HepG2 (cell line): ENCODE measurements around the gene LILRB5. TPM values are rescaled to one million over a fixed set of nuclear protein-coding genes. Genes with fewer than 3 reads are reported as not detected.

ENCODE experiments used
- ATAC-seq: fragments of 200-7000 bp; cut with Tn5 transposase; 3 replicates; pipeline ENCODE4 v1.9.1; 2020; ENCODE audit warnings: mild to moderate bottlenecking, moderate library complexity
- BruUV-seq: library from RNA; stranded (reverse); fragments of 400-500 nt; replicated peaks from 2 replicates; lab custom pipeline; 2021; lab: Mats Ljungman, UMichigan
- CTCF ChIA-PET: fragments of 300-600 bp; formaldehyde crosslinking; extraction: SDS; loops from one replicate; lab custom pipeline; 2021; ENCODE audit warnings: low total read pairs, inconsistent platforms, low intra/inter-chr PET ratio; lab: Yijun Ruan, JAX
- POLR2A ChIA-PET: fragments of 350-600 bp; sonication (Branson Sonifier 250); formaldehyde crosslinking; loops from one replicate; lab custom pipeline; 2020; ENCODE audit warnings: antibody characterized with exemption, inconsistent platforms; lab: Yijun Ruan, JAX
- DNase-seq: peaks from one replicate; pipeline ENCODE4 v3.0.0-alpha.2; 2015; ENCODE audit warnings: low spot score
- FAIRE-seq: peaks from 3 replicates; lab custom pipeline; 2011; peaks lifted over from hg19 to GRCh38; lab: Jason Lieb, UNC
- H2AFZ ChIP-seq: one replicate; pipeline ENCODE4 v1.6.1; 2011; ENCODE audit warnings: low read length, inconsistent platforms
- H3K27ac ChIP-seq: fragments of 300-600 bp; 3 replicates; pipeline ENCODE4 v1.8.0; 2011; ENCODE audit warnings: mixed run types, mild to moderate bottlenecking, mixed read lengths, low read length, inconsistent platforms; ENCODE audit not compliant: insufficient read depth; ENCODE audit errors: extremely low read length
- H3K27me3 ChIP-seq, 2 experiments: fragments of 200-600 bp in 1 of 2; 2 replicates in 1 of 2; 3 replicates in 1 of 2; pipeline versions ENCODE4 v1.6.0 to v1.8.0; 2011; ENCODE audit warnings: low read length in 2 of 2, mild to moderate bottlenecking in 2 of 2, moderate library complexity in 2 of 2, inconsistent platforms in 1 of 2; ENCODE audit not compliant: insufficient read depth in 2 of 2, control insufficient read depth in 1 of 2
- H3K36me3 ChIP-seq, 2 experiments: fragments of 200-600 bp in 1 of 2; replicated peaks in 1 of 2; 2 replicates in 1 of 2; 3 replicates in 1 of 2; pipeline versions ENCODE4 v1.5.1 to v1.8.0; 2011; ENCODE audit warnings: low read length in 2 of 2, inconsistent platforms in 1 of 2; ENCODE audit not compliant: insufficient read depth in 2 of 2, control insufficient read depth in 1 of 2
- H3K4me1 ChIP-seq: 2 replicates; pipeline ENCODE4 v1.5.1; 2012; ENCODE audit warnings: low read length, inconsistent platforms; ENCODE audit not compliant: insufficient read depth
- H3K4me2 ChIP-seq: 2 replicates; pipeline ENCODE4 v1.6.0; 2011; ENCODE audit warnings: low read depth, low read length, inconsistent platforms
- H3K4me3 ChIP-seq, 3 experiments: fragments of 200-600 bp in 1 of 3; sonication (generic), shearing (Covaris generic) in 1 of 3; replicated peaks in 1 of 3; 2 replicates each; pipeline ENCODE4 v1.5.1; 2011 to 2016; ENCODE audit warnings: low read length in 3 of 3, inconsistent platforms in 2 of 3, low read depth in 2 of 3, mild to moderate bottlenecking in 2 of 3, control low read depth in 1 of 3, mixed read lengths in 1 of 3; ENCODE audit not compliant: insufficient read depth in 1 of 3
- H3K79me2 ChIP-seq: one replicate; pipeline ENCODE4 v1.6.1; 2011; ENCODE audit warnings: low read length, inconsistent platforms; ENCODE audit not compliant: insufficient read depth
- H3K9ac ChIP-seq: 2 replicates; pipeline ENCODE4 v1.6.0; 2011; ENCODE audit warnings: mild to moderate bottlenecking, low read depth, low read length, inconsistent platforms; ENCODE audit not compliant: insufficient read depth
- H3K9me3 ChIP-seq: 2 replicates; pipeline ENCODE4 v1.5.1; 2012; ENCODE audit warnings: mild to moderate bottlenecking, low read length
- H4K20me1 ChIP-seq: 2 replicates; pipeline ENCODE4 v1.6.0; 2011; ENCODE audit warnings: inconsistent platforms, mild to moderate bottlenecking, low read length, moderate library complexity; ENCODE audit not compliant: insufficient read depth
- GMEB1 ChIP-seq: sonication (generic); formaldehyde crosslinking; IDR thresholded peaks from 2 replicates; pipeline ENCODE4 v1.5.1; 2020; ENCODE audit warnings: missing genetic modification reagents, mild to moderate bottlenecking, borderline replicate concordance
- MAFG ChIP-seq: sonication (generic); formaldehyde crosslinking; IDR thresholded peaks from 2 replicates; pipeline ENCODE4 v1.5.1; 2020; ENCODE audit warnings: mild to moderate bottlenecking, missing genetic modification reagents
- TIGD3 ChIP-seq: sonication (generic); formaldehyde crosslinking; IDR thresholded peaks from 2 replicates; pipeline ENCODE4 v1.5.1; 2020; ENCODE audit warnings: mild to moderate bottlenecking, missing genetic modification reagents, borderline replicate concordance
- ZFP36 ChIP-seq: fragments of 150-350 bp; IDR thresholded peaks from 2 replicates; pipeline ENCODE4 v1.6.1; 2018; ENCODE audit warnings: borderline replicate concordance, low read length, low read depth; ENCODE audit not compliant: partially characterized antibody
- ZMYM3 ChIP-seq: sonication (generic); formaldehyde crosslinking; IDR thresholded peaks from 2 replicates; pipeline ENCODE4 v1.5.1; 2020; ENCODE audit warnings: mild to moderate bottlenecking, missing genetic modification reagents
- ZNF207 ChIP-seq: fragments of 450-650 bp; IDR thresholded peaks from 2 replicates; pipeline ENCODE4 v1.6.1; 2016; ENCODE audit warnings: antibody characterized with exemption, borderline replicate concordance
- ZNF484 ChIP-seq: sonication (generic); formaldehyde crosslinking; IDR thresholded peaks from 2 replicates; pipeline ENCODE4 v1.5.1; 2020; ENCODE audit warnings: mild to moderate bottlenecking, low read depth, missing genetic modification reagents, borderline replicate concordance
- ZNF709 ChIP-seq: sonication (generic); formaldehyde crosslinking; IDR thresholded peaks from 2 replicates; pipeline ENCODE4 v1.5.0; 2020; ENCODE audit warnings: mild to moderate bottlenecking, missing genetic modification reagents
- ZNF775 ChIP-seq: sonication (generic); formaldehyde crosslinking; IDR thresholded peaks from 2 replicates; pipeline ENCODE4 v1.4.0; 2020; ENCODE audit warnings: missing genetic modification reagents, mild to moderate bottlenecking, moderate library complexity, borderline replicate concordance
- WGBS: methylation state at CpG from one replicate; pipeline ENCODE4 v1.1.6; 2017; ENCODE audit warnings: low lambda C conversion rate; 5-methylcytosine and 5-hydroxymethylcytosine counted together
- in situ Hi-C: cut with HindIII; loops from 2 replicates; pipeline ENCODE4 v1.10.0; 2017; ENCODE audit warnings: low pct_unique_long_range_greater_than_20kb; ENCODE audit not compliant: extremely low pct_ligation_motif_present
- intact Hi-C: fragments of 100-400 bp; cut with micrococcal nuclease; formaldehyde crosslinking; loops from one replicate; pipeline ENCODE4 v1.10.0; 2022; ENCODE audit not compliant: unreplicated experiment
- polyA plus RNA-seq, 8 experiments: library from polyadenylated mRNA; depleted of rRNA in 3 of 8; stranded (reverse) in 7 of 8; unstranded in 1 of 8; fragments of >200 nt; fragmentation: Illumina TruSeq in 4 of 8; extraction: Trizol in 4 of 8; gene quantifications; 2 replicates each; pipeline versions ENCODE4 v1.2.1 to v1.2.3, GENCODE V29; 2011 to 2016; ENCODE audit warnings: low read depth in 4 of 8, missing spikeins in 1 of 8, mixed read lengths in 1 of 8; ENCODE audit not compliant: insufficient read depth in 1 of 8
- total RNA-seq, 5 experiments: library from RNA; depleted of rRNA; stranded (reverse); fragments of >200 nt; fragmentation: Illumina TruSeq; extraction: Trizol; gene quantifications; 2 replicates each; pipeline ENCODE4 v1.2.3, GENCODE V29; 2016; ENCODE audit warnings: low read depth in 1 of 5
- TF ChIP-seq, protein P1 (sequence below): sonication (generic); formaldehyde crosslinking; IDR thresholded peaks from one replicate; pipeline ENCODE4 v1.5.1; 2020; ENCODE audit warnings: mild to moderate bottlenecking, missing genetic modification reagents; ENCODE audit errors: not compliant biosample characterization
- TF ChIP-seq, protein P2 (sequence below): IDR thresholded peaks from 2 replicates; pipeline ENCODE4 v1.6.1; 2016; ENCODE audit warnings: low read depth, control low read depth

The LILRB5 gene
- total and polyA plus RNA-seq, 2 of the 13 experiments (the other 11 are each of a cell fraction or from before 2014, with no cell fraction given) = not detected

GRCh38 chr19:54252243-54252642 is 4.8 kb downstream of the LILRB5 start:
- no peaks in the 10 kb centered on the region for H3K79me2 ChIP-seq
- DNase-seq (no peak), ATAC-seq (no peak), FAIRE-seq (no peak)
- in situ Hi-C loops (no loop called here), intact Hi-C loops (no loop called here)
- H3K4me1 ChIP-seq = no peaks in the 10 kb centered on the region
- H2AFZ ChIP-seq = no peak overlapping the region
- no TSS peak for BruUV-seq
- H3K9me3 ChIP-seq = no peaks in the 10 kb centered on the region
- no peak overlapping the region for H3K4me2 ChIP-seq
- no peak overlapping the region for H3K4me3 ChIP-seq
- no peaks in the 10 kb centered on the region for H4K20me1 ChIP-seq
- ChIA-PET POLR2A (no interaction called here), CTCF (no interaction called here)
- H3K9ac ChIP-seq = no peak overlapping the region
- H3K36me3 ChIP-seq = no peaks in the 10 kb centered on the region
- H3K27ac ChIP-seq = no peak overlapping the region
- H3K27me3 ChIP-seq = peaks cover 10 to 64% of the 10 kb centered on the region in 2 experiments
- 15% methylated on average over 5 of the region's 9 CpGs for WGBS
- TF ChIP-seq ZNF775 (CRISPR knock-in tag) (no peak), GMEB1 (CRISPR knock-in tag) (no peak), ZFP36 (no peak), ZNF709 (no peak), TIGD3 (no peak), ZNF207 (no peak), ZNF484 (no peak), ZMYM3 (CRISPR knock-in tag) (no peak), MAFG (CRISPR knock-in tag) (no peak)
- TF ChIP-seq, protein P1, sequence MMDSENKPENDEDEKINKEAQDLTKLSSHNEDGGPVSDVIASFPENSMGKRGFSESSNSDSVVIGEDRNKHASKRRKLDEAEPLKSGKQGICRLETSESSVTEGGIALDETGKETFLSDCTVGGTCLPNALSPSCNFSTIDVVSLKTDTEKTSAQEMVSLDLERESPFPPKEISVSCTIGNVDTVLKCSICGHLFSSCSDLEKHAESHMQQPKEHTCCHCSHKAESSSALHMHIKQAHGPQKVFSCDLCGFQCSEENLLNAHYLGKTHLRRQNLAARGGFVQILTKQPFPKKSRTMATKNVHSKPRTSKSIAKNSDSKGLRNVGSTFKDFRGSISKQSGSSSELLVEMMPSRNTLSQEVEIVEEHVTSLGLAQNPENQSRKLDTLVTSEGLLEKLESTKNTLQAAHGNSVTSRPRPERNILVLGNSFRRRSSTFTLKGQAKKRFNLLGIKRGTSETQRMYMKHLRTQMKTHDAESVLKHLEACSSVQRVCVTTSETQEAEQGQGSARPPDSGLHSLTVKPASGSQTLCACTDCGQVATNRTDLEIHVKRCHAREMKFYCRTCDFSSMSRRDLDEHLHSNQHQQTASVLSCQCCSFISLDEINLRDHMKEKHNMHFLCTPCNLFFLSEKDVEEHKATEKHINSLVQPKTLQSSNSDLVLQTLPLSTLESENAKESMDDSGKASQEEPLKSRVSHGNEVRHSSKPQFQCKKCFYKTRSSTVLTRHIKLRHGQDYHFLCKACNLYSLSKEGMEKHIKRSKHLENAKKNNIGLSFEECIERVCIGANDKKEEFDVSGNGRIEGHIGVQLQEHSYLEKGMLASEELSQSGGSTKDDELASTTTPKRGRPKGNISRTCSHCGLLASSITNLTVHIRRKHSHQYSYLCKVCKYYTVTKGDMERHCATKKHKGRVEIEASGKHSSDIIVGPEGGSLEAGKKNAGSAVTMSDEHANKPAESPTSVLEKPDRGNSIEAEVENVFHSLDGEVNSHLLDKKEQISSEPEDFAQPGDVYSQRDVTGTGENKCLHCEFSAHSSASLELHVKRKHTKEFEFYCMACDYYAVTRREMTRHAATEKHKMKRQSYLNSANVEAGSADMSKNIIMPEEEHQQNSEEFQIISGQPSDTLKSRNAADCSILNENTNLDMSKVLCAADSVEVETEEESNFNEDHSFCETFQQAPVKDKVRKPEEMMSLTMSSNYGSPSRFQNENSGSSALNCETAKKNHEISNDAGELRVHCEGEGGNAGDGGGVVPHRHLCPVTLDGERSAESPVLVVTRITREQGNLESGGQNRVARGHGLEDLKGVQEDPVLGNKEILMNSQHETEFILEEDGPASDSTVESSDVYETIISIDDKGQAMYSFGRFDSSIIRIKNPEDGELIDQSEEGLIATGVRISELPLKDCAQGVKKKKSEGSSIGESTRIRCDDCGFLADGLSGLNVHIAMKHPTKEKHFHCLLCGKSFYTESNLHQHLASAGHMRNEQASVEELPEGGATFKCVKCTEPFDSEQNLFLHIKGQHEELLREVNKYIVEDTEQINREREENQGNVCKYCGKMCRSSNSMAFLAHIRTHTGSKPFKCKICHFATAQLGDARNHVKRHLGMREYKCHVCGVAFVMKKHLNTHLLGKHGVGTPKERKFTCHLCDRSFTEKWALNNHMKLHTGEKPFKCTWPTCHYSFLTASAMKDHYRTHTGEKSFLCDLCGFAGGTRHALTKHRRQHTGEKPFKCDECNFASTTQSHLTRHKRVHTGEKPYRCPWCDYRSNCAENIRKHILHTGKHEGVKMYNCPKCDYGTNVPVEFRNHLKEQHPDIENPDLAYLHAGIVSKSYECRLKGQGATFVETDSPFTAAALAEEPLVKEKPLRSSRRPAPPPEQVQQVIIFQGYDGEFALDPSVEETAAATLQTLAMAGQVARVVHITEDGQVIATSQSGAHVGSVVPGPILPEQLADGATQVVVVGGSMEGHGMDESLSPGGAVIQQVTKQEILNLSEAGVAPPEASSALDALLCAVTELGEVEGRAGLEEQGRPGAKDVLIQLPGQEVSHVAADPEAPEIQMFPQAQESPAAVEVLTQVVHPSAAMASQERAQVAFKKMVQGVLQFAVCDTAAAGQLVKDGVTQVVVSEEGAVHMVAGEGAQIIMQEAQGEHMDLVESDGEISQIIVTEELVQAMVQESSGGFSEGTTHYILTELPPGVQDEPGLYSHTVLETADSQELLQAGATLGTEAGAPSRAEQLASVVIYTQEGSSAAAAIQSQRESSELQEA (CRISPR knock-in tag) = no peak
- TF ChIP-seq, protein P2, sequence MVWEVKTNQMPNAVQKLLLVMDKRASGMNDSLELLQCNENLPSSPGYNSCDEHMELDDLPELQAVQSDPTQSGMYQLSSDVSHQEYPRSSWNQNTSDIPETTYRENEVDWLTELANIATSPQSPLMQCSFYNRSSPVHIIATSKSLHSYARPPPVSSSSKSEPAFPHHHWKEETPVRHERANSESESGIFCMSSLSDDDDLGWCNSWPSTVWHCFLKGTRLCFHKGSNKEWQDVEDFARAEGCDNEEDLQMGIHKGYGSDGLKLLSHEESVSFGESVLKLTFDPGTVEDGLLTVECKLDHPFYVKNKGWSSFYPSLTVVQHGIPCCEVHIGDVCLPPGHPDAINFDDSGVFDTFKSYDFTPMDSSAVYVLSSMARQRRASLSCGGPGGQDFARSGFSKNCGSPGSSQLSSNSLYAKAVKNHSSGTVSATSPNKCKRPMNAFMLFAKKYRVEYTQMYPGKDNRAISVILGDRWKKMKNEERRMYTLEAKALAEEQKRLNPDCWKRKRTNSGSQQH (CRISPR knock-in tag) = no peak
